Osteocyte (in vitro differentiated cells): ENCODE data around the gene MBP. TPM values are rescaled to one million over a fixed set of nuclear protein-coding genes. Genes with fewer than 3 reads are reported as not detected.

ENCODE experiments used
- DNase-seq: peaks from one replicate; pipeline ENCODE4 v3.0.0; 2021; ENCODE audit warnings: mixed read lengths; ENCODE audit not compliant: unreplicated experiment; ENCODE audit errors: extremely low spot score
- H3K27ac Mint-ChIP-seq: one replicate; pipeline ENCODE4 v1.8.0; 2021; ENCODE audit warnings: mild to moderate bottlenecking, mixed read lengths; ENCODE audit not compliant: unreplicated experiment
- H3K27me3 Mint-ChIP-seq: one replicate; pipeline ENCODE4 v1.8.0; 2021; ENCODE audit warnings: mixed read lengths; ENCODE audit not compliant: unreplicated experiment
- H3K36me3 Mint-ChIP-seq: one replicate; pipeline ENCODE4 v1.8.0; 2021; ENCODE audit warnings: mixed read lengths; ENCODE audit not compliant: unreplicated experiment
- H3K4me1 Mint-ChIP-seq: one replicate; pipeline ENCODE4 v1.8.0; 2021; ENCODE audit warnings: mixed read lengths; ENCODE audit not compliant: unreplicated experiment
- H3K4me3 Mint-ChIP-seq: one replicate; pipeline ENCODE4 v1.8.0; 2021; ENCODE audit warnings: mild to moderate bottlenecking, moderate library complexity, mixed read lengths; ENCODE audit not compliant: unreplicated experiment
- H3K9me3 Mint-ChIP-seq: one replicate; pipeline ENCODE4 v1.8.0; 2021; ENCODE audit warnings: mixed read lengths; ENCODE audit not compliant: unreplicated experiment
- total RNA-seq: library from RNA; stranded (reverse); gene quantifications from 2 replicates; pipeline ENCODE4 v1.2.1, GENCODE V29; 2021
- TF ChIP-seq, protein P1 (sequence below): fragments of 200-600 bp; sonication (generic); IDR thresholded peaks from 2 replicates; pipeline ENCODE4 v1.5.0; 2021; ENCODE audit warnings: antibody characterized with exemption, mild to moderate bottlenecking, moderate library complexity

Gene MBP
- total RNA-seq, 1 donor from 2014 or later: 18.6 TPM

DNA sequence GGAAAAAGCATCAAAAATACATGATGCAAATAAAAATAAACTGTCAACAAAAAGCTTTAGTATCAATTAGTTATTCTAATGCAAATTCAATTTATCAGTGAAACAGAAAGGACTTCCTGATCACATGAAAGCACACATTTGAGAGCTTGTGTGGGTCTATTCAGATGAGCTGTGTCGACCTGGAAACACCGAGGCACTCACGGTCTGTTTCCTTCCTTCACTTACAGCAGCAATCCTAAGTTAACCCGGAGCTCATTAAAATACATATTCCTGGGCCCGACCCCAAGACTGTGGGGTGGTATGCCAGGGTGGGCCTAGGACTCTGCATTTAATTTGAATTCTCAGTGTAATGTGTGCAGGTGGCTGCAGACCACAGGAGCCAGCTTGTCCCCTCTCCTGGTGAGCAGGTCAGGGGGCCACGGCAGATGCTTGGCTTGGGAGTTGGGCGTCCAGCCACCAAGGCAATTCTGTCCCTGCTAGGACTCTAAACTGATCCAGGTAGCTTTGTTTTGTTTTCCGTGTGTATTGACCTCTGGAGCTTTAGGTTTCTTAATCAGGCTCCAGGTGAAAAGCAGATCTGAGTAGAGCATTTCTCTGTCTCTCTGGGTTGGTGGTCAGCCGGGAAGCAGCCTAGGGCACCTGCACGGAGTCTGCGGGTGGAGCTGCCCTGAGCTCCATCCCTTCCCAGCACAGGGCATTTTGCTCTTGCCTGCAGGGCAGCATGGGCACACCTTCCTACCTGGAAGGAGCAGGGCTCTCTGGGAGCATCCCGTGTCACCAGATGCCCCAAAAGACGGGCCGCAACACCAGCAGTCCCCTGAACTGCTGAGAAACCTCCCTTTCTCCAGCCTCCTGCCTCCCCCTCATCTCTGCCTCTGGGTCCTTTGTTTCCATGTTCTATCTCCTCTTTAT lies 9.0 kb downstream of the MBP start:
- no peak overlapping the region for H3K4me3 Mint-ChIP-seq
- peaks cover 7% of the 10 kb centered on the region for H3K36me3 Mint-ChIP-seq
- TF ChIP-seq, protein P1, sequence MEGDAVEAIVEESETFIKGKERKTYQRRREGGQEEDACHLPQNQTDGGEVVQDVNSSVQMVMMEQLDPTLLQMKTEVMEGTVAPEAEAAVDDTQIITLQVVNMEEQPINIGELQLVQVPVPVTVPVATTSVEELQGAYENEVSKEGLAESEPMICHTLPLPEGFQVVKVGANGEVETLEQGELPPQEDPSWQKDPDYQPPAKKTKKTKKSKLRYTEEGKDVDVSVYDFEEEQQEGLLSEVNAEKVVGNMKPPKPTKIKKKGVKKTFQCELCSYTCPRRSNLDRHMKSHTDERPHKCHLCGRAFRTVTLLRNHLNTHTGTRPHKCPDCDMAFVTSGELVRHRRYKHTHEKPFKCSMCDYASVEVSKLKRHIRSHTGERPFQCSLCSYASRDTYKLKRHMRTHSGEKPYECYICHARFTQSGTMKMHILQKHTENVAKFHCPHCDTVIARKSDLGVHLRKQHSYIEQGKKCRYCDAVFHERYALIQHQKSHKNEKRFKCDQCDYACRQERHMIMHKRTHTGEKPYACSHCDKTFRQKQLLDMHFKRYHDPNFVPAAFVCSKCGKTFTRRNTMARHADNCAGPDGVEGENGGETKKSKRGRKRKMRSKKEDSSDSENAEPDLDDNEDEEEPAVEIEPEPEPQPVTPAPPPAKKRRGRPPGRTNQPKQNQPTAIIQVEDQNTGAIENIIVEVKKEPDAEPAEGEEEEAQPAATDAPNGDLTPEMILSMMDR: no peak
- no peak overlapping the region for H3K27ac Mint-ChIP-seq
- H3K9me3 Mint-ChIP-seq: no peaks in the 10 kb centered on the region
- DNase-seq: no peak
- H3K4me1 Mint-ChIP-seq: peaks cover 38% of the 10 kb centered on the region
- no peaks in the 10 kb centered on the region for H3K27me3 Mint-ChIP-seq

DNA sequence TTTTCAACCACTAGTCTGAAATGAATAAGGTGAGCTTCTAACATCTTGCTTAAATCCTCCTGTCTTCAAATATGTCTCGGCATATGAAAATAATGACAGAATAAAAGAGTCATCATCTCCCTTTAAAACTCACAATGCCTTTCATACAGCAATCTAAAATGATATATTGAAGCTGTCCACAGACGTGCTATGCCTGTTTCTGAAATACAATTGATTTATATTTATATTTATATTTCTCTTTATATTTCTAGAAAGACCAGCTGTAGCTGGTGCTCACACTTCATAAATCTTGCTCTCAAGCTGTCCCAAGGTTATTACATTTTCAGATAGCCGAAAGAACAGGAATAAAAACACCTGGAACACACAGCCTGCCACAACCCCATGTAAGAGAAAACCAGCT lies 11.1 kb downstream of the MBP start:
- Mint-ChIP-seq H3K36me3 (peaks cover 7% of the 10 kb centered on the region), H3K27ac (peak overlapping the region; percentile 19)
- TF ChIP-seq, protein P1: no peak

DNA sequence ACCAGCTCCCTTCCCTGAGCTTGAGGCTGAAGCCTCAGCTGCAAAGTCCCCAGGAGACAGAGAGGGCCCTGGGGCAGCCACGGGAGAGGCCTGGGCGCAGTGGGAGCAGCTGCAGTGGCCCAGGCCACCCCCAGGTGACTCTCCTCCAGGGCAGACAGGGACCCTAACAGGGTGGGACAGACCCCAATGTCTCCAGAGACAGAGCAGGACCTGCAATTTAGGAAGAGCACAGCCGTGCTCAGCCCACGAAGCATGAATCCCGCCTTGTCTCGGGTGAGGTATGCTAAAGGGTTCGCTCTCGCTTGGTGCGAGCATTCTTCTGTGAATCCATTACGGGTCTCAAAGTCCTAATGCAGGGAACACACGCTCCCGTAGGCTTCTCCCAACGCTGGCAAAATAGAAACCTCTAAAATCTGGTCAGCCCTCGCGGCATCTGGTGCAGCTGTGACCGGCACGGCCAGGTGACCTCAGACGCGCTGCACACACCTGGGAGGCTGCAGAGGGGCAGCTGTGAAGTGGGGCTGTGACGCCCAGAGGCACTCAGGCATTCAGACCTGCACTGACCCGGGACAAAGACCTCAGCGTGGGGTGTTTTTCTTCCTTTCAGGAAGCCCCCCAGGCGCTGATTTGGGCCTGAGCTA lies 12.6 kb downstream of the MBP start:
- Mint-ChIP-seq H3K27ac (no peak overlapping the region), H3K4me1 (peaks cover 22% of the 10 kb centered on the region), H3K9me3 (no peaks in the 10 kb centered on the region), H3K27me3 (no peaks in the 10 kb centered on the region), H3K4me3 (no peak overlapping the region), H3K36me3 (peaks cover 7% of the 10 kb centered on the region)
- peak; percentile 79 for DNase-seq
- TF ChIP-seq, protein P1: no peak

More for the DNA sequence above, 11.1 kb downstream of the MBP start:
- H3K4me1 Mint-ChIP-seq: peaks cover 19% of the 10 kb centered on the region
- H3K9me3 Mint-ChIP-seq: no peaks in the 10 kb centered on the region
- H3K27me3 Mint-ChIP-seq: no peaks in the 10 kb centered on the region
- DNase-seq: no peak
- H3K4me3 Mint-ChIP-seq: no peak overlapping the region

DNA sequence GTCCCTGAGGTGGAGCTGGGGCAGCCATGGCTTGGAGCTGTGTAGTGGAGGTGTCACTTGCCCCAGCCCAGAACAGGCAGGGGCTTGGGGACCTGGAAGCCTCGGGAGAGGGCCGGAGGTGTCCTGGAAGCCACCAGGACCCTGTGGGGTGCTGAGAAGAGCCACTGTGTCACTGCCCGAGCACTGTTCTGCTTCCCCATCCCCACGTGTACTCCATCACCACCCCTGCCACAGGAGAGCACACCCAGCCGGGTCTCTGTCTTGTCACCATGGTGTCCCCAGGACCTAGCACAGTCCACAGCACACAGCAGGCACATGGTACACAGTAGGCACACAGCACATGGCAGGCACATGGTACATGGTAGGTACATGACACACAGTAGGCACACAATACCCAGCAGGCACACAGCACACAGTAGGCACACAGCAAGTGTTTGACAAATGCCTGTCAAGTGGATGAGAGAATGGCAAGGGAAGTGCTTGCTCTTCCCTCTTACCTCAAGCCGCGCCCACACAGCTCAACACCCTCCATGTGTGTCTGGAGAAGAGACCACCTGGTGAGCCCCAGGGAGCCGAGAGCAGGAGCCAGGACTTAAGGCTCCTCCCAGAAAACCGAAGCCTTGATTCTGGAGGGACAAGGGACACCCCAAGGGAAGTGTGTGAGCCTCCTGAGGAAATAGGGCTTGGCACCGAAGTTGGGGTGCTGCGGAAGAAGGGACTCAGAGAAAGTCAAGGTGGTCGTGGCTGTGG lies 13.3 kb downstream of the MBP start:
- Mint-ChIP-seq H3K27me3 (no peaks in the 10 kb centered on the region), H3K4me3 (no peak overlapping the region), H3K4me1 (peaks cover 22% of the 10 kb centered on the region), H3K9me3 (no peaks in the 10 kb centered on the region), H3K27ac (no peak overlapping the region), H3K36me3 (peaks cover 7% of the 10 kb centered on the region)
- DNase-seq: peak; percentile 68
- TF ChIP-seq, protein P1: no peak
